MM.1S (cell line): ENCODE results near the gene ZNF587B.
"Not testable (repeated sequence)": the region's sequence is repeated elsewhere in the genome, so short reads cannot be mapped to it uniquely, and the experiment has no call there.

Source experiments
- DNase-seq: peaks from one replicate; pipeline ENCODE4 v3.0.0-alpha.2; 2015
- H2AFZ ChIP-seq: fragments of 300-600 bp; sonication (generic); 2 replicates; pipeline ENCODE4 v1.6.0; 2016; ENCODE audit warnings: antibody characterized with exemption, low read length
- H3F3A ChIP-seq: fragments of 300-600 bp; sonication (generic); 2 replicates; pipeline ENCODE4 v1.6.1; 2016; ENCODE audit warnings: mild to moderate bottlenecking, antibody characterized with exemption, low read length, moderate library complexity, mixed read lengths; ENCODE audit not compliant: insufficient read depth
- H3K27ac ChIP-seq: fragments of 300-600 bp; sonication (generic); 2 replicates; pipeline ENCODE4 v1.5.1; 2016; ENCODE audit warnings: mild to moderate bottlenecking, low read length
- H3K27me3 ChIP-seq: fragments of 300-600 bp; sonication (generic); replicated peaks from 2 replicates; pipeline ENCODE4 v1.6.0; 2016; ENCODE audit warnings: low read length; ENCODE audit not compliant: insufficient read depth
- H3K36me3 ChIP-seq: fragments of 300-600 bp; sonication (generic); replicated peaks from 2 replicates; pipeline ENCODE4 v1.6.1; 2016; ENCODE audit warnings: mild to moderate bottlenecking, low read length, mixed read lengths; ENCODE audit not compliant: insufficient read depth
- H3K4me1 ChIP-seq: fragments of 300-600 bp; sonication (generic); 2 replicates; pipeline ENCODE4 v1.6.1; 2016; ENCODE audit warnings: low read length, mixed read lengths
- H3K4me2 ChIP-seq: fragments of 300-600 bp; sonication (generic); 2 replicates; pipeline ENCODE4 v1.6.0; 2016; ENCODE audit warnings: low read depth, low read length
- H3K4me3 ChIP-seq: fragments of 300-600 bp; sonication (generic); 2 replicates; pipeline ENCODE4 v1.5.1; 2016; ENCODE audit warnings: low read length, mixed read lengths
- H3K79me2 ChIP-seq: fragments of 300-600 bp; sonication (generic); 2 replicates; pipeline ENCODE4 v1.6.1; 2016; ENCODE audit warnings: mixed run types, low read length, mixed read lengths
- H3K9ac ChIP-seq: fragments of 300-600 bp; sonication (generic); 2 replicates; pipeline ENCODE4 v1.6.1; 2016; ENCODE audit warnings: low read length, mixed read lengths
- H3K9me2 ChIP-seq: fragments of 300-600 bp; sonication (generic); replicated peaks from 2 replicates; pipeline ENCODE4 v1.6.1; 2016; ENCODE audit warnings: mild to moderate bottlenecking, low read length, mixed read lengths; ENCODE audit not compliant: insufficient read depth
- H3K9me3 ChIP-seq: fragments of 300-600 bp; sonication (generic); replicated peaks from 2 replicates; pipeline ENCODE4 v1.6.1; 2016; ENCODE audit warnings: mild to moderate bottlenecking, low read length, mixed read lengths; ENCODE audit not compliant: insufficient read depth
- H4K20me1 ChIP-seq: fragments of 300-600 bp; sonication (generic); 2 replicates; pipeline ENCODE4 v1.6.1; 2016; ENCODE audit warnings: mild to moderate bottlenecking, low read length, moderate library complexity, mixed read lengths; ENCODE audit not compliant: insufficient read depth
- EZH2 ChIP-seq: fragments of 300-600 bp; sonication (generic); optimal IDR thresholded peaks from 2 replicates; pipeline ENCODE3; 2017; ENCODE audit warnings: low read depth, mild to moderate bottlenecking, antibody characterized with exemption, low read length, mixed read lengths
- EZH2phosphoT487 ChIP-seq: fragments of 300-600 bp; sonication (generic); IDR thresholded peaks from 2 replicates; pipeline ENCODE4 v1.6.1; 2018; ENCODE audit warnings: antibody characterized with exemption, low read length
- TF ChIP-seq, protein P1 (sequence below): fragments of 300-600 bp; sonication (generic); IDR thresholded peaks from 2 replicates; pipeline ENCODE4 v1.5.1; 2016; ENCODE audit warnings: antibody characterized with exemption, low read length, mixed read lengths

ZNF587B gene

DNA sequence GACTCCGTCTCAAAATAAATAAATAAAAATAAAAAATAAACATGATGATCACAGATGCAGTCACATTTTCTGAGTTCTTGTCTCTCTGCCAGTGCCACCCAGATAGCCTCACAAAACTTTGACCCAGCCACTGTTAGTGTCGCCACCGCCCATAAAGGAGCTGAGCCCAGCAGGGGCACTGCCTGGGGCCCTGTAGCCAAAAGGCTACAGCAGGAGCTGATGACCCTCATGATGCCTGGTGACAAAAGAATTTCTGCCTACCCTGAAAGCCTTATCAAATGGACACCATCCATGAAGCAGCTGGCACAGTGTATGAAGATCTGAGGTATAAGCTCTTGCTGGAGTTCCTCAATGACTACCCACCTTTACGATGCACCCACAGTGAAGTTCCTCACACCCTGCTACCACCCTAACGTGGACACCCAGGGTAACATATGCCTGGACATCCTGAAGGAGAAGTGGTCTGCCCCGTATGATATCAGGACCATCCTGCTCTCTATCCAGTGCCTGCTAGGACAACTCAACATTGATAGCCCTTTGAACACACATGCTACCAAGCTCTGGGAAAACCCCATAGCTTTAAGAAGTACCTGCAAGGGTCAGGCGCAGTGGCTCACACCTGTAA is 37.9 kb downstream of the ZNF587B start:
- TF ChIP-seq, protein P1, sequence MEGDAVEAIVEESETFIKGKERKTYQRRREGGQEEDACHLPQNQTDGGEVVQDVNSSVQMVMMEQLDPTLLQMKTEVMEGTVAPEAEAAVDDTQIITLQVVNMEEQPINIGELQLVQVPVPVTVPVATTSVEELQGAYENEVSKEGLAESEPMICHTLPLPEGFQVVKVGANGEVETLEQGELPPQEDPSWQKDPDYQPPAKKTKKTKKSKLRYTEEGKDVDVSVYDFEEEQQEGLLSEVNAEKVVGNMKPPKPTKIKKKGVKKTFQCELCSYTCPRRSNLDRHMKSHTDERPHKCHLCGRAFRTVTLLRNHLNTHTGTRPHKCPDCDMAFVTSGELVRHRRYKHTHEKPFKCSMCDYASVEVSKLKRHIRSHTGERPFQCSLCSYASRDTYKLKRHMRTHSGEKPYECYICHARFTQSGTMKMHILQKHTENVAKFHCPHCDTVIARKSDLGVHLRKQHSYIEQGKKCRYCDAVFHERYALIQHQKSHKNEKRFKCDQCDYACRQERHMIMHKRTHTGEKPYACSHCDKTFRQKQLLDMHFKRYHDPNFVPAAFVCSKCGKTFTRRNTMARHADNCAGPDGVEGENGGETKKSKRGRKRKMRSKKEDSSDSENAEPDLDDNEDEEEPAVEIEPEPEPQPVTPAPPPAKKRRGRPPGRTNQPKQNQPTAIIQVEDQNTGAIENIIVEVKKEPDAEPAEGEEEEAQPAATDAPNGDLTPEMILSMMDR, result no peak
- no peak for TF ChIP-seq EZH2phosphoT487
- TF ChIP-seq EZH2, result no peak
- H3K9me2 ChIP-seq, result no peaks in the 10 kb centered on the region
- no peaks in the 10 kb centered on the region for H3F3A ChIP-seq
- no peaks in the 10 kb centered on the region for H4K20me1 ChIP-seq
- no peak overlapping the region for H3K4me2 ChIP-seq
- no peak overlapping the region for H3K9ac ChIP-seq
- DNase-seq, result no peak
- H3K27ac ChIP-seq, result no peak overlapping the region
- no peaks in the 10 kb centered on the region for H3K9me3 ChIP-seq
- no peak overlapping the region for H3K4me3 ChIP-seq
- peaks cover 6% of the 10 kb centered on the region for H3K36me3 ChIP-seq
- H3K27me3 ChIP-seq, result no peaks in the 10 kb centered on the region
- H2AFZ ChIP-seq, result no peak overlapping the region
- H3K4me1 ChIP-seq, result no peaks in the 10 kb centered on the region
- no peaks in the 10 kb centered on the region for H3K79me2 ChIP-seq

DNA sequence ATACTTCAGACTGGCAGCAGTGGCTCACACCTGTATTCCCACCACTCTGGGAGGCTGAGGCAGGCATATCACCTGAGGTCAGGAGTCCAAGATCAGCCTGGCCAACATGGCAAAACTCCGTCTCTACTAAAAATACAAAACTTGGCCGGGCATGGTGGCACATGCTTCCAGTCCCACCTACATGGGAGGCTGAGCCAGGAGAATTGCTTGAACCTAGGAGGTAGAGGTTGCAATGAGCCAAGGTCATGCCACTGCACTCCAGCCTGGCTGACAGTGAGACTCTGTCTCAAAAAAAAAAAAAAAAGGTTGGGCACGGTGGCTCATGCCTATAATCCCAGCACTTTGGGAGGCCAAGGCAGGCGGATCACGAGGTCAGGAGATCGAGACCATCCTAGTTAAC is 39.6 kb downstream of the ZNF587B start:
- H3K79me2 ChIP-seq, H3K9me3 ChIP-seq, H3K9ac ChIP-seq, H4K20me1 ChIP-seq, H3K27me3 ChIP-seq, H3K36me3 ChIP-seq, H3K27ac ChIP-seq, DNase-seq, H3K4me2 ChIP-seq, H3K4me3 ChIP-seq, H3F3A ChIP-seq, H3K4me1 ChIP-seq, H3K9me2 ChIP-seq, H2AFZ ChIP-seq: not testable (repeated sequence)

DNA sequence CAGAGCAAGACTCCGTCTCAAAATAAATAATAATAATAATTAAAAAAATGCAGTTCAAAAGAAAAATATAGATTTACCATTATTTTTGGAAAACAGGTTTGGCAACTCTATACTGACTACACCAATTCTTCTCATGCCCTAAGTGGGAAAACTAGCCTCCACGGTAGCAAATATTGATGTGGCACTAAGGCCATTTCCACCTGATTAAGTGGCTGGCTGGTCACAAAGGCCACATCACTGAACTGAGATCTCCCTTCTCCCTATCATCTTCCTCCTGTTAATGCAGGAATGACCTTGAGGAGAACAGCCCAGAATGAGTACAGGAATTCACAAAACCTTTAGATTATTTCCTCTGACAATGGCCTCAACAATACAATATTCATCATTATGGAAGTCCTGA is 40.1 kb downstream of the ZNF587B start:
- Histone ChIP-seq H3K27ac (no peak overlapping the region), H3K9ac (no peak overlapping the region), H3K4me3 (no peak overlapping the region), H3K36me3 (peaks cover 6% of the 10 kb centered on the region; the same call in 1 of the 2 replicates), H3K4me2 (no peak overlapping the region), H3K27me3 (no peaks in the 10 kb centered on the region), H3K9me2 (no peaks in the 10 kb centered on the region), H4K20me1 (no peaks in the 10 kb centered on the region), H3F3A (no peaks in the 10 kb centered on the region), H3K4me1 (no peaks in the 10 kb centered on the region), H3K9me3 (no peaks in the 10 kb centered on the region), H2AFZ (no peak overlapping the region), H3K79me2 (no peaks in the 10 kb centered on the region)
- no peak for DNase-seq
- TF ChIP-seq EZH2phosphoT487 (no peak), EZH2 (no peak)
- TF ChIP-seq, protein P1, result no peak

DNA sequence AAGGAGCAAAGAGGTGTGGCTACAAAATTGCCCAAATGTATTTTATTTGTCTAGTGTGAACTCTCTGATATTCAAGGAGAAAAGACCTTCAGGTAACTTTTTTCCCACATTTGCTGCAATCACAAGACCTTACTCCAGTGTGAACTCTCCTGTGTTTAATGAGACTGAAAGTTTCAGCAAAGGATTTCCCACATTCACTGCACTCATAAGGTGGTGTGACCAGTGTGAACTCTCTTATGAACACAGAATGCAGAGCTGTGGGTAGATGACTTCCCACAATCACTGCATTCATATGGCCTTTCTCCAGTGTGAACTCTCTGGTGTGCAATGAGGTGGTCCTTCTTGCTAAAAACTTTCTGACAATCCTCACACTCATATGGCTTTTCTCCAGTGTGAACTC is 42.4 kb downstream of the ZNF587B start:
- no peak overlapping the region for H3K9ac ChIP-seq
- no peak overlapping the region for H3K27ac ChIP-seq
- no peak overlapping the region for H2AFZ ChIP-seq
- no peaks in the 10 kb centered on the region for H3K36me3 ChIP-seq
- H4K20me1 ChIP-seq, result no peaks in the 10 kb centered on the region
- no peaks in the 10 kb centered on the region for H3K9me2 ChIP-seq
- H3K4me2 ChIP-seq, result no peak overlapping the region
- no peak overlapping the region for H3K4me3 ChIP-seq
- H3K79me2 ChIP-seq, result no peaks in the 10 kb centered on the region
- DNase-seq, result no peak
- no peaks in the 10 kb centered on the region for H3F3A ChIP-seq
- no peaks in the 10 kb centered on the region for H3K4me1 ChIP-seq
- H3K9me3 ChIP-seq, result no peaks in the 10 kb centered on the region
- TF ChIP-seq EZH2 (no peak), EZH2phosphoT487 (no peak)
- TF ChIP-seq, protein P1, result no peak
- no peaks in the 10 kb centered on the region for H3K27me3 ChIP-seq

DNA sequence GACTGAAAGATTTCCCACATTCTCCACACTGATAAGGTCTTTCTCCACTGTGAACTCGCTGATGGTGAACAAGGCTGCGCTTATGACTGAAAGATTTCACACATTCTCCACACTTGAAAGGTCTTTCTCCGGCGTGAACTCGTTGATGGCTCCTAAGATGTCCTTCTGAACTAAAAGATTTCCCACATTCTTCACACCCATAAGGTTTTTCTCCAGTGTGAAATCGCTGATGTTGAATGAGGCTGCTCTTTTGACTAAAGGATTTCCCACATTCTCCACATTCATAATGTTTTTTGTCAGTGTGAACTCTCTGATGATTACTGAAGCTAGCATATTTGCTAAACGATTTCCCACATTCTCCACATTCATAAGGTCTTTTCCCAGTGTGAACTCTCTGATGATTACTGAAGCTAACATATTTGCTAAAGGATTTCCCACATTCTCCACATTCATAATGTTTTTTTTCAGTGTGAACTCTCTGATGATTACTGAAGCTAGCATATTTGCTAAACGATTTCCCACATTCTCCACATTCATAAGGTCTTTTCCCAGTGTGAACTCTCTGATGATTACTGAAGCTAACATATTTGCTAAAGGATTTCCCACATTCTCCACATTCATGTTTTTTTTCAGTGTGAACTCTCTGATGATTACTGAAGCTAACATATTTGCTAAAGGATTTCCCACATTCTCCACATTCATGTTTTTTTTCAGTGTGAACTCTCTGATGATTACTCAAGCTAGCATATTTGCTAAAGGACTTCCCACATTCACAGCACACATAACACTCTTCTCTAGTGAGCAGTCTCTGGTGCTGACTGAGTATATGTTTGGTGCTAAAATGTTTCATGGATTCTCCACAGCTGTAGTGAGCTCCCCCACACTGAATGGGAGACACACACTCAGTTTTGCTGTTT is 44.0 kb downstream of the ZNF587B start:
- H3F3A ChIP-seq, H3K27ac ChIP-seq, H3K9ac ChIP-seq, DNase-seq, H3K27me3 ChIP-seq, H3K9me3 ChIP-seq, H2AFZ ChIP-seq, H3K4me3 ChIP-seq, H3K9me2 ChIP-seq, H3K36me3 ChIP-seq, H3K79me2 ChIP-seq, H3K4me1 ChIP-seq, H3K4me2 ChIP-seq, H4K20me1 ChIP-seq: not testable (repeated sequence)
